GOT3 (cell line): Measurements from ENCODE around the gene HCFC1R1.

Experiments
- DNase-seq: peaks from one replicate; lab custom pipeline; 2025; ENCODE audit warnings: mixed read lengths; lab: John Stamatoyannopoulos, UW

The HCFC1R1 gene

GRCh38 chr16:3035972-3036725, 12.4 kb upstream of the HCFC1R1 start:
- DNase-seq, result no peak

GRCh38 chr16:3035289-3035971, 11.7 kb upstream of the HCFC1R1 start:
- DNase-seq, result no peak

- DNase-seq, result no peak
These were observed 8.9 kb upstream of the HCFC1R1 start for GRCh38 chr16:3032624-3033023.

DNA sequence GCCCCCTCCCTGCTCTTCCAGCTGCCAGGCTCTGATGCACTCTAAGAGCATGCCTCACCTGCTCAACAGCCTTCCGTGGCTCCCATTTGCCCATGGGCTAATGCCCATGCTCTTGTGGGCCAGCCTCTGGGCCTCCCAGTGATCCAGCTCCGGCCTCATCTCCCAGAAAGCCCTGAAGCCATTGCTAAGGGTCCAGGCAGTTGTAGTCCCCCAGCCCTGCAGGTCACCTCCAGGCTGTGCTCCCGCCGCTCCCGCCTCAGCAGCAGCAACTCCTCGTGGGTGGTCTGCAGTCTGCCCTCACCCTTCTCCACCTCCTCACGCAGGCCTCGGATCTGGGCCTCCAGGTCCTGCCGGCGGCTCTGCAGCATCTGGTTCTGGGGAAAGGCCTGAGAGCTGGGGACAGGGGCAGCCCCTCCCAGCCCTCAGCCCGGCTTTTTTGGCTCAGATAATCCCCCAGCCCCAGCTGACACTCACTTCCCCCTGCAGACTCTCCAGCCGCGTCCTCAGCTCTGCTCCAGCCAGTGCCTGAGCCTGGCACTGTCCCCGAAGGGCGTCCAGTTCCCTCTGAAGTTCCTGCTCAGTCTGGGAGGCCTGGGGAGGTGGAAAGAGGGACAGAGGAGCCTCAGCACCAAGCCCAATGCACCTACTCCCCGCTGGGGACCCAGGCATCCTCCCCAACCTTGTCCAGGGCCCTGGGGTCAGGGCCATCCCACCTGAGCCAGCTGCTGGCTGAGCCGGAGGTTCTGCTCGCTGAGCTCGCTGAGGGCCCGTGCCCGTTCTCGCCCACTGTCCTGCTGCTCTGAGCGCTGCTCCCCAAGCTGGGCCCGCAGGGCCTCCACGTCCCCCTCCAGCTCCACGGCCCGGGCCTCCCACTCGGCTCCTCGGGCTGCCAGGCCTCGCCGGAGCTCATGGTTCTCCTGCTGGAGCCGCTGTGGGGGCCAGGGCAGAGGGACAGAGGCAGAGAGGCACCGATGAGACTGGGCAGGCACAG, 6.8 kb upstream of the HCFC1R1 start:
- DNase-seq, result no peak

- no peak for DNase-seq
These were observed 5.9 kb upstream of the HCFC1R1 start for GRCh38 chr16:3029491-3030221.

- DNase-seq, result no peak
These were observed 5.1 kb upstream of the HCFC1R1 start for GRCh38 chr16:3028716-3029319.

DNA sequence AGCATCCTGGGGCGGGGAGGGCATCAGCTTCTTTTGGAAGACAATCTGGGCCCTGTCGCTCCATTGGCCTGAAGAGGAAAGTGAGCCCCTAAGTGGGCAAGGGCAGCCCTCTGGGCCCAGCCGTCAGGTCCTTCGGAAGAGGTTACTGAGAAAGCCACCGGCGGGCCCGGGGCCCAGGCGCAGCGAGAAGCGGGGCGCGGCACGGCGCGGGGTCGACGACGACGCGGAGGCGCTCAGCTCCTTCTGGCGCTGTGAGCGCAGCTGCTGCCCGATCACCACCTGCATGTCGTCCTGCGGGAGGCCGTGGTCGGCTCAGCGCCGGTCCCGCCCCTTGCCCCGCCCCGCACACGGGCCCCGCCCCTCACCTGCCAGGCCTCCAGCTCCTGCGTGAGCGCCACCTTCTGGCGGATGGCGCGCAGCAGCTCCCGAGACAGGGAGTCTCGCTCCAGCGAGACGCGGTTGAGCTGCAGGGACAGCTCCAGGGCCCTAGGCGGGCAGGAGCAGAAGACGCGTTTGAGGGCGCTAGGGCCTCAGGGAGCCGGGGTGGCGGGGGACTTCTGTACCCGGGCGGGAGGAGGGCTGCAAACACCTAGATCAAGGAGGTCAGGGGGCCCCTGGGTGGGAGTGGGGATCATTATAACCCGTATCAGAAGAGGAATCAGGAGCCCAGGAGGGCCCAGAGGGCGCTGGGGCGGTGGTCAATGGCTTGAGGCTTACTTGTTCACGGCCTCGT, 4.4 kb upstream of the HCFC1R1 start:
- no peak for DNase-seq

GRCh38 chr16:3027489-3027795, 3.7 kb upstream of the HCFC1R1 start:
- DNase-seq, result no peak

- no peak for DNase-seq
These were observed 3.1 kb upstream of the HCFC1R1 start for GRCh38 chr16:3026609-3027488.

- DNase-seq, result no peak
These were observed 2.2 kb upstream of the HCFC1R1 start for GRCh38 chr16:3026003-3026378.

GRCh38 chr16:3025032-3026002, 1.6 kb upstream of the HCFC1R1 start:
- DNase-seq, result no peak

- peak; percentile 86 for DNase-seq
These were observed 400 bp downstream of the HCFC1R1 start for GRCh38 chr16:3023415-3023668.

GRCh38 chr16:3022684-3023414, 893 bp downstream of the HCFC1R1 start:
- DNase-seq, result peak; percentile 61

DNA sequence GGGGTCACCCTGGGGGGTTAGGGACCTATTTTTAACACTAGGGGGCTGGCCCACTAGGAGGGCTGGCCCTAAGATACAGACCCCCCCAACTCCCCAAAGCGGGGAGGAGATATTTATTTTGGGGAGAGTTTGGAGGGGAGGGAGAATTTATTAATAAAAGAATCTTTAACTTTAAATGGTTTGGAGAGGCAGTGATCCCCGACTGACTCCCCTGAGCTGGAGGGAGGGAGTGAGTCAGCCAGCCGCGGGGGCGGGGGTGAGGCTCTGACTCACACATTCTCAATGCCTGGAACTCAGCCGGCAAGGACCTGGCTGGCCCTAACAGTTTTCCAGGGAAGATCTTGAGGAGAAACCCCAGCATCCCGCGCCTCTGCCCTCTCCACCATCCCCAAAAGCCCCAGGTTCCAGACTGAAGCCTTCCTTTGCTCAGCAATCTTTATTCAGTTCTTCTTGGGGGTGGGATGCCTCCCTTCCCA, 1.5 kb downstream of the HCFC1R1 start:
- peak; percentile 64 for DNase-seq

- DNase-seq, result peak; percentile 64
These were observed 2.1 kb downstream of the HCFC1R1 start for GRCh38 chr16:3021449-3022207.

DNA sequence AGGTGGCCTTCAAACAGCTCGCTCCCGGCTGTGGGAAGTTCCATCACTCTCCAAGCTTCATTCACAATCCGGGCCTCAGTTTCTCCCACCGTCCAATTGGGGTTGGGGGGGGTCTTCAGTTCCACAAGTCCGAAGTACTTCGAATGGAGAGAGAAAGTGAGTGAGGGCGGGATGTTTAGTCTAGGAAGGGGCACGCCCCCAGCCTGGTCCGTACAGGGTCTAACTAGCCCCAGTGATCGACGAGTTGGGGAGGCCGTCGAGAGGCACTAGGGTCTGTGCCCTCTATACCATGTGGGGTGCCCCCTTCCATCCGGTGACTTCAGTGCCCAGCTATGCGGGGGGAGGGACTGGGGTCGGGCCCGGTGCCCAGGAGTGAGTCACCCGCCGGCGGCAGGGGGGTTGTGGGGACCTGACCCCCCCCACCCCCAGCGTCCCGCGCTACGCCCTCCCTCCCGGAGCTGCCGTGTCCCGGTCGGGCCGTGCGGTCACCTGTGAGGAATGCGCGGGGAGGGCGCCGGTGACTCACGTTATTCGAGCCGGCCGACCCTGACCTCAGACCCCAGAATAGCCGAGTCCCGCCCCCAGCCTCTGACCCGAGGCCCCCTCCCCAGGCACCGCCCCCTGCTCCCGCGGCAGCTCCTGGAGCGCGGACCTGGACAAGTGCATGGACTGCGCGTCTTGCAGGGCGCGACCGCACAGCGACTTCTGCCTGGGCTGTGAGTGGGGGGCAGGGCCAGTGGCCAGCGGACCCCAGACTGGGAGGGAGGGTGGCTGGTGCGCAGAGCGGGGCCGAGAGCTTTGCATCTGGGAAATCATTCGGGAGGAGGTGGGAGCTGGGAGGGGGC, 2.9 kb downstream of the HCFC1R1 start:
- peak; percentile 61 for DNase-seq
